ENCODE measurements around the gene SRGAP1. TPM values are rescaled to one million over a fixed set of nuclear protein-coding genes. Genes with fewer than 3 reads are reported as not detected.

SRGAP1 gene
- polyA plus RNA-seq, 1 donor from 2014 or later, result 4.8 TPM

GRCh38 chr12:63822352-63822751 is 22.1 kb upstream of the SRGAP1 start:
- H3K36me3 ChIP-seq (ENCODE audit: insufficient read depth, low read length), result no peaks in the 10 kb centered on the region
- H3K79me2 ChIP-seq (replicated peaks; ENCODE audit: insufficient read depth, low read length), result no peaks in the 10 kb centered on the region
- H3K27ac ChIP-seq (ENCODE audit: low read length), result no peak overlapping the region
- H3K27me3 ChIP-seq (ENCODE audit: insufficient read depth, low read depth, low read length), result no peaks in the 10 kb centered on the region
- H2AFZ ChIP-seq (ENCODE audit: low read depth, low read length), result no peak overlapping the region
- no peaks in the 10 kb centered on the region for H3F3A ChIP-seq (ENCODE audit: insufficient read depth, low read length, poor library complexity, severe bottlenecking)
- H3K9me3 ChIP-seq (ENCODE audit: low read length), result no peaks in the 10 kb centered on the region
- TF ChIP-seq MXI1 (conservative IDR thresholded peaks at IDR 0.05; ENCODE audit: poor library complexity, severe bottlenecking) (no peak), TAF1 (IDR thresholded peaks at IDR 0.05; ENCODE audit: low read depth) (no peak), SMC3 (conservative IDR thresholded peaks at IDR 0.05; ENCODE audit: poor library complexity) (no peak), EZH2 (IDR thresholded peaks at IDR 0.05; ENCODE audit: borderline replicate concordance, insufficient read depth, low read length, poor library complexity, severe bottlenecking) (no peak), POLR2AphosphoS5 (IDR thresholded peaks at IDR 0.05) (no peak), RAD21 (conservative IDR thresholded peaks at IDR 0.05) (no peak)
- no peak overlapping the region for H3K4me3 ChIP-seq (ENCODE audit: low read length)
- no peaks in the 10 kb centered on the region for H3K9me2 ChIP-seq (ENCODE audit: insufficient read depth, low read length)
- no peak overlapping the region for H3K9ac ChIP-seq (ENCODE audit: low read length)
- H4K20me1 ChIP-seq (ENCODE audit: insufficient read depth), result no peaks in the 10 kb centered on the region
- no peak overlapping the region for H3K4me2 ChIP-seq (ENCODE audit: low read length)

DNA sequence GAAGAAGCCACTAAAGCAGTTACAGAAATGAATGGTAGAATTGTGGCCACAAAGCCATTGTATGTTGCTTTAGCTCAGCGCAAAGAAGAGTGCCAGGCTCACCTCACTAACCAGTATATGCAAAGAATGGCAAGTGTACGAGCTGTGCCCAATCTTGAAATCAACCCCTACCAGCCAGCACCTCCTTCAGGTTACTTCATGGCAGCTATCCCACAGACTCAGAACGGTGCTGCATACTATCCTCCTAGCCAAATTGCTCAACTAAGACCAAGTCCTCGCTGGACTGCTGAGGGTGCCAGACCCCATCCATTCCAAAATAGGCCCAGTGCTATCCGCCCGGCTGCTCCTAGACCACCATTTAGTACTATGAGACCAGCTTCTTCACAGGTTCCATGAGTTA is 21.5 kb upstream of the SRGAP1 start:
- no peak overlapping the region for H3K27ac ChIP-seq (ENCODE audit: low read length)
- TF ChIP-seq MXI1 (conservative IDR thresholded peaks at IDR 0.05; ENCODE audit: poor library complexity, severe bottlenecking) (no peak), CTCF (IDR thresholded peaks at IDR 0.05; ENCODE audit: poor library complexity, severe bottlenecking) (no peak), RAD21 (conservative IDR thresholded peaks at IDR 0.05) (no peak), EP300 (conservative IDR thresholded peaks at IDR 0.05; ENCODE audit: poor library complexity, severe bottlenecking) (no peak), REST (IDR thresholded peaks at IDR 0.05; ENCODE audit: borderline replicate concordance) (no peak)
- no peak overlapping the region for H3K4me3 ChIP-seq (ENCODE audit: low read length)
- no peaks in the 10 kb centered on the region for H3K79me2 ChIP-seq (replicated peaks; ENCODE audit: insufficient read depth, low read length)
- H3K4me2 ChIP-seq (ENCODE audit: low read length), result no peak overlapping the region
- H2AFZ ChIP-seq (ENCODE audit: low read depth, low read length), result no peak overlapping the region
- H3K9me2 ChIP-seq (ENCODE audit: insufficient read depth, low read length), result no peaks in the 10 kb centered on the region
- no peak overlapping the region for H3K9ac ChIP-seq (ENCODE audit: low read length)
- H4K20me1 ChIP-seq (ENCODE audit: insufficient read depth), result no peaks in the 10 kb centered on the region
- H3K27me3 ChIP-seq (ENCODE audit: insufficient read depth, low read depth, low read length), result no peaks in the 10 kb centered on the region
- no peaks in the 10 kb centered on the region for H3K36me3 ChIP-seq (ENCODE audit: insufficient read depth, low read length)
- H3K9me3 ChIP-seq (ENCODE audit: low read length), result no peaks in the 10 kb centered on the region
- no peaks in the 10 kb centered on the region for H3F3A ChIP-seq (ENCODE audit: insufficient read depth, low read length, poor library complexity, severe bottlenecking)

Measured in neural cell (in vitro differentiated cells).